SK-N-MC (cell line): Measurements from ENCODE around the gene LRBA.

Experiments
- EZH2 ChIP-seq: fragments of 200-600 bp; sonication (generic); IDR thresholded peaks from one replicate; pipeline ENCODE4 v1.6.1; 2017; ENCODE audit warnings: antibody characterized with exemption
- POLR2AphosphoS5 ChIP-seq: IDR thresholded peaks from 2 replicates; pipeline ENCODE4 v1.6.1; 2012; ENCODE audit warnings: mild to moderate bottlenecking, low read depth, low read length, borderline replicate concordance

DNA sequence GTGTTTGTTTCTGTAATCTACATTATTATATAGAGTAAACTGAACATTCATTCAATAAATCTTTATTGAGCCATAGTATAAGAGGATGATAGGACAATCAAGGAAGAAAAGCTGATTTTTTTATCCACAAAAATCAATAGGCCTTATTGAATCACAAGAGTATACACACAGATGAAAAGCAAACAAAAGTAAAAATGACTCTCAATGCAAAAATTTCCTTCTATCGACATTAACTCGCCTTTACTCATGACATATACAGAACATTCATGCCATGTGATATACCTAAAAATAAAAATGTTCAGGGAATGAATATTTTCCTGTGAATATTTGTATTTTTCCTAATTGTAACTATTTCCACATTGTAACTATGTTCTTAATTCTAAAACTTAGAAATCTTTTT lies 161.2 kb downstream of the LRBA start:
- TF ChIP-seq EZH2 (no peak), POLR2AphosphoS5 (no peak)
